Cardiac muscle cell (in vitro differentiated cells and primary cell): ENCODE results near the gene AUP1. TPM values are rescaled to one million over a fixed set of nuclear protein-coding genes. Genes with fewer than 3 reads are reported as not detected.

Source experiments
- DNase-seq, 2 donors: peaks; one replicate each; pipeline versions ENCODE4 v3.0.0 to v3.0.0-alpha.2; 2010 to 2017; ENCODE audit warnings: low read depth in 1 of 2, low spot score in 1 of 2
- H3K27ac ChIP-seq: fragments of 200-600 bp; sonication (generic); 2 replicates; pipeline ENCODE4 v1.5.1; 2016
- H3K27me3 ChIP-seq: fragments of 200-600 bp; sonication (generic); 2 replicates; pipeline ENCODE4 v1.6.0; 2016; ENCODE audit warnings: control low read depth
- H3K36me3 ChIP-seq: fragments of 200-600 bp; sonication (generic); 2 replicates; pipeline ENCODE4 v1.5.1; 2016; ENCODE audit warnings: control low read depth
- H3K4me1 ChIP-seq: fragments of 200-600 bp; sonication (generic); 2 replicates; pipeline ENCODE4 v1.8.1; 2017; ENCODE audit warnings: low read depth, mild to moderate bottlenecking, mixed run types
- H3K4me3 ChIP-seq: fragments of 200-600 bp; sonication (generic); 2 replicates; pipeline ENCODE4 v1.5.1; 2016; ENCODE audit warnings: mild to moderate bottlenecking
- H3K9me3 ChIP-seq: fragments of 200-600 bp; sonication (generic); 2 replicates; pipeline ENCODE4 v1.5.1; 2017; ENCODE audit warnings: low read depth, mild to moderate bottlenecking, control low read depth
- CTCF ChIP-seq: IDR thresholded peaks from 2 replicates; pipeline ENCODE4 v1.5.1; 2012; ENCODE audit warnings: low read depth, mild to moderate bottlenecking, low read length
- polyA plus RNA-seq: library from polyadenylated mRNA; unstranded; fragments of >200 nt; fragmentation: Nextera tagmentation; extraction: Ambion mirVana; gene quantifications from 2 replicates; pipeline ENCODE4 v1.2.1, GENCODE V29; 2016
- total RNA-seq: library from RNA; depleted of rRNA; stranded (reverse); fragments of >200 nt; gene quantifications from 2 replicates; pipeline ENCODE4 v1.2.3, GENCODE V29; 2016

Gene AUP1
- 93.2 and 105 TPM in 2 replicates for total RNA-seq
- 120 and 122 TPM in 2 replicates for polyA plus RNA-seq

GRCh38 chr2:74529357-74530238 is at the start of gene AUP1, which contains the start of gene HTRA2:
Gene AUP1 (minus strand): TSS chr2:74529706. CDS start chr2:74529629, 77 bp downstream.
Gene HTRA2 (plus strand): TSS chr2:74529933. CDS start chr2:74530007, 74 bp downstream.
- peak; percentile 100 for DNase-seq
- Histone ChIP-seq H3K9me3 (no peaks in the 10 kb centered on the region), H3K4me3 (peak within 1 kb of the TSS; percentile 82), H3K4me1 (peaks cover 9% of the 10 kb centered on the region), H3K27me3 (no peaks in the 10 kb centered on the region), H3K36me3 (peaks cover 19% of the 10 kb centered on the region), H3K27ac (peak within 1 kb of the TSS; percentile 84)
- no peak for TF ChIP-seq CTCF

GRCh38 chr2:74578408-74578807 is 48.9 kb upstream of the AUP1 start:
- no peaks in the 10 kb centered on the region for H3K9me3 ChIP-seq
- H3K4me1 ChIP-seq, result no peaks in the 10 kb centered on the region
- H3K4me3 ChIP-seq, result no peak overlapping the region
- no peak for TF ChIP-seq CTCF
- H3K27me3 ChIP-seq, result peaks cover 8% of the 10 kb centered on the region
- H3K27ac ChIP-seq, result no peak overlapping the region
- no peak for DNase-seq
- no peaks in the 10 kb centered on the region for H3K36me3 ChIP-seq

- no peak for TF ChIP-seq CTCF
Observed at GRCh38 chr2:74577448-74577847, 47.9 kb upstream of the AUP1 start.

GRCh38 chr2:74576863-74577229 is 47.3 kb upstream of the AUP1 start:
- peak; percentile 15 for TF ChIP-seq CTCF
- no peaks in the 10 kb centered on the region for H3K9me3 ChIP-seq
- DNase-seq, result peak in 1 of 2 donors; percentile 88
- H3K27me3 ChIP-seq, result peaks cover 8% of the 10 kb centered on the region
- no peaks in the 10 kb centered on the region for H3K36me3 ChIP-seq
- no peaks in the 10 kb centered on the region for H3K4me1 ChIP-seq
- H3K27ac ChIP-seq, result no peak overlapping the region
- no peak overlapping the region for H3K4me3 ChIP-seq

More at GRCh38 chr2:74577448-74577847, 47.9 kb upstream of the AUP1 start:
- no peaks in the 10 kb centered on the region for H3K9me3 ChIP-seq
- peak in 1 of 2 donors; percentile 75 for DNase-seq
- no peaks in the 10 kb centered on the region for H3K36me3 ChIP-seq
- no peak overlapping the region for H3K27ac ChIP-seq
- peaks cover 8% of the 10 kb centered on the region for H3K27me3 ChIP-seq
- no peak overlapping the region for H3K4me3 ChIP-seq
- H3K4me1 ChIP-seq, result no peaks in the 10 kb centered on the region

- H3K27ac ChIP-seq, result no peak overlapping the region
- peaks cover 8% of the 10 kb centered on the region for H3K27me3 ChIP-seq
- H3K4me1 ChIP-seq, result no peaks in the 10 kb centered on the region
- no peaks in the 10 kb centered on the region for H3K9me3 ChIP-seq
- DNase-seq, result no peak
- H3K36me3 ChIP-seq, result no peaks in the 10 kb centered on the region
- H3K4me3 ChIP-seq, result no peak overlapping the region
- TF ChIP-seq CTCF, result no peak
Observed at GRCh38 chr2:74576211-74576862, 46.8 kb upstream of the AUP1 start.
